ENCODE data around the gene PYGO2. TPM values are rescaled to one million over a fixed set of nuclear protein-coding genes. Genes with fewer than 3 reads are reported as not detected.

PYGO2 gene
- total RNA-seq, 1 experiment from 2014 or later, result 33.2 TPM

DNA sequence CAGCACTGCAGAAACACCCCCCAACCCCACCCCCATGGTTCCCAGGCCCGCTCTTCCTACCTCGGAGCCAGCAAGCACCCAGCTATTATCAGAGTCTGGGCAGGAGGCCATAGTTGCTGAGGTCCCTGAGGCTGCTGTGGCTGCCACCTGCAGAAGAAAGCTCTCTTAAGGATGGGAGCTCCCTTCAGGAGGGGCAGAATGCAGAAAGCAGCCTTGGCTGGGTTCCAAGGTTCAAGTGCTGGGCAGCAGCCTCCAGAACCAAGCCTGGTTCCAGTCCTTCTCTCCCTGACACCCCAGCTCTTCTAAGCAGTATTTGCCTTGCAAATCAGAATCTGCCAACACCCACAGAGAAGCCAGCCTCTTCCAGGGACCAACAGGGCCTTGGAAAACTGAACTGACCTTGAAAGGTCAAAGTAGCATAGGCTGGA lies 8.0 kb downstream of the PYGO2 start:
- Histone ChIP-seq H4K20me1 (ENCODE audit: insufficient read depth) (no peaks in the 10 kb centered on the region), H3K4me1 (replicated peaks; ENCODE audit: insufficient read depth) (peaks cover 8% of the 10 kb centered on the region; the same call in 1 of the 2 replicates), H3K4me2 (no peak overlapping the region), H3K79me2 (ENCODE audit: low read depth) (no peaks in the 10 kb centered on the region), H2AFZ (no peak overlapping the region), H3K9me3 (ENCODE audit: insufficient read depth, low read depth) (no peaks in the 10 kb centered on the region), H3K4me3 (no peak overlapping the region), H3K36me3 (ENCODE audit: low read depth) (no peaks in the 10 kb centered on the region), H3F3A (ENCODE audit: insufficient read depth, low read depth) (peaks cover 16% of the 10 kb centered on the region), H3K27ac (no peak overlapping the region), H3K27me3 (ENCODE audit: insufficient read depth, low read depth) (no peaks in the 10 kb centered on the region), H3K9me2 (ENCODE audit: insufficient read depth) (no peaks in the 10 kb centered on the region)
- intact Hi-C loops (cut with micrococcal nuclease; ENCODE audit: unreplicated experiment), result no loop called here
- POLR2A ChIA-PET (ENCODE audit: unreplicated experiment), result no interaction called here
- CTCF ChIA-PET, result interaction anchor here (0.6 kb wide), 1 partner anchor 266 kb away, joined by 3 read pairs; no protein-coding TSS in a partner anchor
- TF ChIP-seq, protein P1, sequence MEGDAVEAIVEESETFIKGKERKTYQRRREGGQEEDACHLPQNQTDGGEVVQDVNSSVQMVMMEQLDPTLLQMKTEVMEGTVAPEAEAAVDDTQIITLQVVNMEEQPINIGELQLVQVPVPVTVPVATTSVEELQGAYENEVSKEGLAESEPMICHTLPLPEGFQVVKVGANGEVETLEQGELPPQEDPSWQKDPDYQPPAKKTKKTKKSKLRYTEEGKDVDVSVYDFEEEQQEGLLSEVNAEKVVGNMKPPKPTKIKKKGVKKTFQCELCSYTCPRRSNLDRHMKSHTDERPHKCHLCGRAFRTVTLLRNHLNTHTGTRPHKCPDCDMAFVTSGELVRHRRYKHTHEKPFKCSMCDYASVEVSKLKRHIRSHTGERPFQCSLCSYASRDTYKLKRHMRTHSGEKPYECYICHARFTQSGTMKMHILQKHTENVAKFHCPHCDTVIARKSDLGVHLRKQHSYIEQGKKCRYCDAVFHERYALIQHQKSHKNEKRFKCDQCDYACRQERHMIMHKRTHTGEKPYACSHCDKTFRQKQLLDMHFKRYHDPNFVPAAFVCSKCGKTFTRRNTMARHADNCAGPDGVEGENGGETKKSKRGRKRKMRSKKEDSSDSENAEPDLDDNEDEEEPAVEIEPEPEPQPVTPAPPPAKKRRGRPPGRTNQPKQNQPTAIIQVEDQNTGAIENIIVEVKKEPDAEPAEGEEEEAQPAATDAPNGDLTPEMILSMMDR (conservative IDR thresholded peaks at IDR 0.05), result no peak
- TF ChIP-seq EZH2 (IDR thresholded peaks at IDR 0.05; ENCODE audit: low read depth), result no peak
- BruUV-seq (replicated peaks), result no TSS peak
- DNase-seq, result no peak

DNA sequence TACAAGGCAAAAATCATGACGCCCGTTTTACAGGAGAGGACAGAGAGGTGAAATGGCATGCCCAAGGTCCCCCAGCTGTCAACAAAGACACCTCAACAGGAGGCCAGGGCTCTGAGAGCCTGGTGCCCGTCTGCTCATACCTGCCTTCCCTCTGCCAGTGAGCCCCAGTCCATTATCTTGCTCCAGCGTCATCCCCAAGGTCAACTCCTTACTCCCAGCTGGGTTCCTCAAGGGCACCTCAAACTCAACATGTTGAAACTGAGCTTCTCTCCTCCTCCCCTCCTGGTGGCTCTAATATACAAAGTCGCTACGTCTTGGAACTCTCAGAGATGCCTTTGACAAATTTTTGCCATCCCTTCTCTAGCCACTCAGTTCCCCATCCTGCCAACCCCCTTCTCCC lies 8.9 kb downstream of the PYGO2 start:
- intact Hi-C loops (cut with micrococcal nuclease; ENCODE audit: unreplicated experiment), result no loop called here
- H3K79me2 ChIP-seq (ENCODE audit: low read depth), result no peaks in the 10 kb centered on the region
- no peaks in the 10 kb centered on the region for H3K36me3 ChIP-seq (ENCODE audit: low read depth)
- no TSS peak for BruUV-seq (replicated peaks)
- no peak overlapping the region for H3K27ac ChIP-seq
- peaks cover 7% of the 10 kb centered on the region; the same call in 1 of the 2 replicates for H3F3A ChIP-seq (ENCODE audit: insufficient read depth, low read depth)
- no peak for DNase-seq
- ChIA-PET POLR2A (ENCODE audit: unreplicated experiment) (no interaction called here), CTCF (no interaction called here)
- no peak overlapping the region for H2AFZ ChIP-seq
- TF ChIP-seq, protein P1 (conservative IDR thresholded peaks at IDR 0.05), result no peak
- TF ChIP-seq EZH2 (IDR thresholded peaks at IDR 0.05; ENCODE audit: low read depth), result no peak
- H3K9me2 ChIP-seq (ENCODE audit: insufficient read depth), result no peaks in the 10 kb centered on the region
- H3K27me3 ChIP-seq (ENCODE audit: insufficient read depth, low read depth), result no peaks in the 10 kb centered on the region
- H3K4me3 ChIP-seq, result no peak overlapping the region
- peaks cover 8% of the 10 kb centered on the region; the same call in 1 of the 2 replicates for H3K4me1 ChIP-seq (replicated peaks; ENCODE audit: insufficient read depth)
- no peaks in the 10 kb centered on the region for H3K9me3 ChIP-seq (ENCODE audit: insufficient read depth, low read depth)
- no peak overlapping the region for H3K4me2 ChIP-seq
- H4K20me1 ChIP-seq (ENCODE audit: insufficient read depth), result no peaks in the 10 kb centered on the region

DNA sequence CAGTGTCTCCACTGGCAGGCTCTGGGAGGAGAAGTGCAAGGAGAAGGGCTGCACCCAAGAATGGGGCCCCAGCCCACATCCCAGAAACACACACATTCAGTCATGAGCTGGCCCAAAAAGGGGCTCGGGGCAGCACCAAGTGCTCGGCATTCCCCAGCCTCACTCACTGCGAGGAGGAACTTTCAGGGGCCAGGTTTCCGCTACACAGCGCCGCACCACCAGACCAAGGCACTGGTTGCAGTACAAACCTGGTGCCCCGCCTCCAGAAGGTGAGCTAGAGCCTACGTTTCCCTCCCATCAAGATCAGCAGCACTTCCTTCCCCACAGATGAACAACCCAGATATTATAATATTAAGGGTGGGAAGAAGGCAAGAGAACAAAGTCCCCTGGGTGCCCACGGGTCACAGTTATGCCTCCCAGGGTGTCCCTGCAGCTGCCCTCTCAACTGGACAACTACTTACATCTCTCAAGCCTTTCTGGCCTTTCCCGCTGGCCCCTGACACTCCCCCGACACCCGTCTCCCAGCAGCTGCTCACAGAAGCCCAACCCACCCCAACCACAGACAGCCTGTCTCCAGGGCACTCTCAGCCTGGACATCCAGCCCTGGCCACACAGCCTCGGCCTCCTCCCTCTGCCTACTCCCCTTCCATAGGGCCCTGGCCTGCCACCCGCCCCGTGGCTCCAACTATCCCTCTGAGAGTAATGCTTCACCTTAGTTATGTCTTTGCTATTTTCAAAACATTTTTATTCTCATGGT lies 9.5 kb downstream of the PYGO2 start:
- H3F3A ChIP-seq (ENCODE audit: insufficient read depth, low read depth), result peaks cover 7% of the 10 kb centered on the region; the same call in 1 of the 2 replicates
- intact Hi-C loops (cut with micrococcal nuclease; ENCODE audit: unreplicated experiment), result no loop called here
- BruUV-seq (replicated peaks), result no TSS peak
- no peak for TF ChIP-seq EZH2 (IDR thresholded peaks at IDR 0.05; ENCODE audit: low read depth)
- TF ChIP-seq, protein P1 (conservative IDR thresholded peaks at IDR 0.05), result no peak
- no peak overlapping the region for H3K27ac ChIP-seq
- H3K4me2 ChIP-seq, result no peak overlapping the region
- CTCF ChIA-PET, result no interaction called here
- no peak overlapping the region for H3K4me3 ChIP-seq
- no peaks in the 10 kb centered on the region for H3K79me2 ChIP-seq (ENCODE audit: low read depth)
- H3K27me3 ChIP-seq (ENCODE audit: insufficient read depth, low read depth), result no peaks in the 10 kb centered on the region
- POLR2A ChIA-PET (ENCODE audit: unreplicated experiment), result no interaction called here
- H3K9me3 ChIP-seq (ENCODE audit: insufficient read depth, low read depth), result no peaks in the 10 kb centered on the region
- H2AFZ ChIP-seq, result no peak overlapping the region
- H3K4me1 ChIP-seq (replicated peaks; ENCODE audit: insufficient read depth), result peaks cover 8% of the 10 kb centered on the region; the same call in 1 of the 2 replicates
- DNase-seq, result no peak
- H3K9me2 ChIP-seq (ENCODE audit: insufficient read depth), result no peaks in the 10 kb centered on the region
- no peaks in the 10 kb centered on the region for H3K36me3 ChIP-seq (ENCODE audit: low read depth)
- no peaks in the 10 kb centered on the region for H4K20me1 ChIP-seq (ENCODE audit: insufficient read depth)

Data from PC-9 (cell line).